ENCODE results near the gene DENND4C.
"Not testable (repeated sequence)": the region's sequence is repeated elsewhere in the genome, so short reads cannot be mapped to it uniquely, and the experiment has no call there.

Gene DENND4C

DNA sequence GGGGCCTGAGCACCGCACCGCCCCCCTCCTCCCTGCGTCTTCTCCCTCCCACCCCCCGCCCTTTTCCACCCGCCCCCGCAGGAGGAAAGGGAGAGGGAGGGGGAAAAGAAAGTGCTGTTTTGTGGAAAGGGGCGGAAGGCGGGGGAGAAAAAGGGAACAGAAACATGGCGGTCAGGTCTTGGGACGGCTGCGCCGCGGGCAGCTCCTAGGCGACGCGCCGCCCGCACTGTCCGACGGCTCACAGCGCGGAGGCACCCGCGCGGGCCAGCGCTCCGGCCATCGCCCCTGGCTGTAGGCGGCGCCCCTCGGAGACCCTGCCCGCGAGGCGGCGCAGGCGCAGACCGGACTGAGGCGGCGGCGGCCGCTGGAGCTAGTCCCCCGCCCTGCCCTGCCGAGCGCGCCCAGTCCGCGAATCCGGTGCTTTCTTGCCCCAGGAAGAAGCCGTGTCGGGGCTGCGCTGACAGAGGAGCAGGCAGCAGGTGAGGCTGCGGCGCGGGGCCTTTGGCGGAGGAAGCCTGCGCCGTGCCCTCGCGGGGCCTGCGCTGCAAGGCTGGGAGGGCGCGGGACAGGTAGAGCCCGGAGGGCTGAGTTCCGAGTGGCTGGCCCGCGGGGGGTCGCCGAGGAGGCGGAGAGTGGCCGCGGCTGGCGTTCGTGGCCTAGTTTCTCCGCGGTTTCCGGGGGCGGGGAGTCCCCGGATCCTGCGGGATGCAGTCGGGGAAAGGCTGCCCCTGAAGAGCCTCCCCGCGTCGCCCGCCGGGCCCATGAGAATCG is at the start of gene DENND4C:
TSS of gene DENND4C (plus strand) at position 339 of the 771 bp plus-strand sequence. CDS start 45,482 bp downstream, outside the sequence.
- DNase-seq (ENCODE audit: low read depth) = peak; percentile 63

DNA sequence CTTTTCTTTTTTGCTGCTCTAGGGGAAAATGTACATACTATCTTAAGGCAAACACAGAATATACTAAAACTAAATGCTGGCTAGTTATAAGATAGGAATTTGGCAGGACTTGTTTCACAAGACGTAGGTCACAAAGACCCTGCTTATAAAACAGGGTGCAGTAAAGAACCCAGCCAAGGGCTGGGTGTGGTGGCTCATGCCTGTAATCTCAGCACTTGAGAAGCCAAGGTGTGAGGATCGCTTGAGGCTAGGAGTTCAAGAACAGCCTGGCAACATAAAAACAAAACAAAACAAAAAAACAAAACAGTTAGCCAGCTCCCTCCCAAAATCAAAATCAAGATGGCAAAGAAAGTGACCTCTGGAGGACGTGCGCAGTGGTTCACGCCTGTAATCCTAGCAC is 49.5 kb upstream of the DENND4C start:
- no peak for DNase-seq (ENCODE audit: low read depth)

DNA sequence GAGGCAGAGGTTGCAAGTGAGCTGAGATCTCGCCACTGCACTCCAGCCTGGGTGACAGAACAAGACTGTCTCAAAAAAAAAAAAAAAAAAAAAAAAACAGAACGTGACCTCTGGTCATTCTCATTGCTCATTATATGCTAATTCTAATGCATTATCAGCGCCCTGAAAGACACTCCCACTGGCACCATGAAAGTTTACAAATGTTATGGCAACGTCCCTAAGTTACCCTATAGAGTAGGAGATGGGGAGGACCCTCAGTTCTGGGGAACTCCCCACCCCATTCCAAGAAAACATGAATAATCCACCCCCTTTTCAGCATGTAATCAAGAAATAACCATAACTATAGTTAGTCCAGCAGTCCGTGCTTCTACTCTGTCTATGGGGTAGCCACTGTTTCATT is 48.9 kb upstream of the DENND4C start:
- DNase-seq (ENCODE audit: low read depth) = no peak

DNA sequence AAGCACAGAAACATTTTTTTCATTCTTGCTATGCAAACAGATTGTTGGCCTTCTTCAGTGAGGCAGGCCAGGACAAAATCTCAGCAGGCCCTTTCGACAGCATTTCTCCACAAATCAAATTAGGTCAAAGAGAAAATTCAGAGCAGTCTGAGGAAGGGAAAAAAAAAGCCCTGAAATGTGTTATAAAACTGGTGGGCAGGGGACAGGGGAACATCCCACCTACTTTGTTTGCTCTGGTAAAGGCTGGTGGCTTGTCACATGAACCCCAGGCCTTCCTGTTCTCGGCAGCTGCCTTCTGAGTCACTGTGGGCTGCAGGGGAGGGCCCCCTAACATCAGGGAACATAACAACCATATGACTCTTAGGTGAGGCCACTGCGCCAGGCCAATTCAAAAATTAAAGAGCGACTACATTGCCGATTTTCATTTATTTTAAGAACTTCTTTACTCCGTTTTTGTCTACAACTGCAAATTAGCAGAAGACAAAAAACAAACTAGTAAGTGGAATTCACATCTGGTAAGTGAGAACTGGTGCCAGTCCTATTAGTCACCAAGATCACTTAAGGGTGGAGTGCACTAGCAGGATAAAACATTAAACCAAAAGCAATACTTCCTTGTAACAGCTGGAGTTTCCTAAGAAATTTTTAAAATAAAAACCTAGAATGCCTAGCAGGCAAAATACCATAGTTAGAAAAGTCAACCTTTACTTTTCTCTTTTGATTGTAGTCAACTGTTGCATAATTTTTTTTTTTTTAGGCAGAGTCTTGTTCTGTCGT is 46.2 kb upstream of the DENND4C start:
- peak; percentile 70 for DNase-seq (ENCODE audit: low read depth)

DNA sequence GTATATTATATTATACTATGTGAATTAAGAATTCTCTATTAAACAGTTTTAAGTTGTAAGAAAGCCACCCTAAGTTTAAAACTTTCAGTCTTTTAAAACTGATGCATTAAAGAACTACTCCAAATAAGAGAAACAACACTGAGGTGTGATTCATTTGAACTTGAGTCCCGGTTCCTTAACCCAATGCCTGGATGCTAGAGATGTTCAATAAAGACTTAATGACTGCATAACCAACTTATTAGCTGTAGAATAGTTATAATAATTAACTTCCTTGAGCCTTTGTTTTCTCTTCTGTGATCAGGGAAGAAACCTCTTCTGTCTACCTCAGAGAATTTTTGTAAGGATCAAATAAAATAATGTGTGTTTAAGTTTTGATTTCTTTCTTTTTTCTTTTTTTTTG is 45.3 kb upstream of the DENND4C start:
- DNase-seq (ENCODE audit: low read depth) = no peak

DNA sequence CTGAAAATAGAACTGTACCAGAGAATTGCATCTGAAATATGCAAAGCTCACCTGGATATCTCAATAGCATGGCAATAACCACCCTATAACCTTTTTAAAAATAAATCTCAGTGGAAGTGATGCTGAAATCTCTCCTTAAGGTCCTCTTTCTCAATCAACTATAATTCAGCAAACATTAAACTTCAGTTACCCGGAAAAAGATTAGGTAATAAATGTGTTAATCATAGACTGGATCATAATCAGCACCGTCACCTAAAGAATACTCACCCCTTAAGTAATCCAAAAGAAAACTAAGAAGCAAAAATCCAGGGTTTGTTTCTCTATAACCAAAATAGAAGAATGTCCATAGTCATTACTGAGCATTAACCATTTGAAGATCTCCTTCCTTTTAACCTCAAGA is 44.3 kb upstream of the DENND4C start:
- no peak for DNase-seq (ENCODE audit: low read depth)

DNA sequence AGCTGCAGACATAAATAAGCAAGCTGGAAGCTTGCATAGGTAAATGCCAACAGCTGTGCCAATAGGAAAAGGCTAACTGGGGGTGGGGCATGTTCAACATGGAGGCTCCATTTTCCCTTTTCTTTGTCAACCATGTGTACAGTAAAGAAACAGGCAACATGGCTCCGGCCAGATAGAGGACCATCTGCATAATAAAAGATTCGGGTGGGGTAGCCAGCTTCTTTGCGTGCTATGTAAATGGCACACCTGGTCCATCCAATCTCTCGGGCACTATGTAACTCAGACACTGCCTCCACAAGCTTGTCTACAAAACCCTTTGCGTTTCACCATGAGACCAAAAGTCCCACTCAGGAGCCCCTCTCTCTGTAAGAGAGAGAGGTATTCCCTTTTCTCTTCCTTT is 41.7 kb upstream of the DENND4C start:
- DNase-seq (ENCODE audit: low read depth) = no peak

DNA sequence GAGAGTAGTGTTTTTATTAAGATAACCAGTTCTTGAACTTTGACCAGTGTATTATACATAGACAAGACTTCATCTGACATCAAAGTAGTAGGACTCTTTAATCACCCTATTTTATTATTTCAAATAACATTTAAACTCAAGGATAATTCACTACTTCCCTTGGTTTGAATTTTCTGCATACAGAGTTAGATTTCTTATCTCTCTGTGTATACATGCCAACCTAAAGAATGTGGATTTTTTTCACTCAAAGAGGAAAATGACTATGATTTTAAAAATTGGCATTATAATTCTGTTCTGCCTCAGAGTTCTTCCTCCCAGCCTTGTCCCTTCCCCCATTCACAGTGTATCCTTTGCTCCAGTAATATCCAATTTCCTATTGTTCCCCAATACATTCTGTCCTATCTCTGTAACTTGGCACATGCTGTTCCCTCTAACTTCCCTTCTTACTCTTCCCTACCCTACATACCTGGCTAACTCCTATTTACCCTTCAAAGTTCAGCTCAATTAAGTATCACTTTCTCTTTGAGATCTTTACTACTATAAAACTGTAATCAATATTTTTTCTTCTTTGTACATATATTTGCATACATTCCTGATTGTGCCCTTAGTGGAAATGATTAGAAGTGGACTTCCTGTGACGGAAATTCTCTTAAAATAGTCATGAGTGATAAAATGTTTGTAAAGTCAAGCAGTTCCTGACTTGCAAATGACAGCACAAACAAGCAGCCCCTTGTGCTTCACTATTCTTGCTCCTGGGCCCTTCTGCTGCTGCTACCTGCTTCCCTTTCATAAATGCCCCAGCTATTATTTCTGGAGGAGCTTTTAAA is 38.1 kb upstream of the DENND4C start:
- DNase-seq (ENCODE audit: low read depth) = no peak

DNA sequence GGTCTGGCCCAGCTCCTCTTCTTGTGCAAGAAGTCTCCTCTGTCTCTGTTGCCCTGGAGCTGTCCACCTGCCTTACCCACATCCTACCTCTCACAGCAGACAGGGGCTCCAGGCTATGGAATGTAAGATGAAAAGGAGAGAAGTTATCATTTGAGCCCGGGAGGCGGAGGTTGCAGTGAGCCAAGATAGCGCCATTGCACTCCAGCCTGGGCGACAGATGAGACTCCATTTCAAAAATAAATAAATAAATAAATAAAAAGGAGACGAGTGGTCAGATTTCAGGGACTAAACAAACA is 37.5 kb upstream of the DENND4C start:
- DNase-seq (ENCODE audit: low read depth) = no peak

DNA sequence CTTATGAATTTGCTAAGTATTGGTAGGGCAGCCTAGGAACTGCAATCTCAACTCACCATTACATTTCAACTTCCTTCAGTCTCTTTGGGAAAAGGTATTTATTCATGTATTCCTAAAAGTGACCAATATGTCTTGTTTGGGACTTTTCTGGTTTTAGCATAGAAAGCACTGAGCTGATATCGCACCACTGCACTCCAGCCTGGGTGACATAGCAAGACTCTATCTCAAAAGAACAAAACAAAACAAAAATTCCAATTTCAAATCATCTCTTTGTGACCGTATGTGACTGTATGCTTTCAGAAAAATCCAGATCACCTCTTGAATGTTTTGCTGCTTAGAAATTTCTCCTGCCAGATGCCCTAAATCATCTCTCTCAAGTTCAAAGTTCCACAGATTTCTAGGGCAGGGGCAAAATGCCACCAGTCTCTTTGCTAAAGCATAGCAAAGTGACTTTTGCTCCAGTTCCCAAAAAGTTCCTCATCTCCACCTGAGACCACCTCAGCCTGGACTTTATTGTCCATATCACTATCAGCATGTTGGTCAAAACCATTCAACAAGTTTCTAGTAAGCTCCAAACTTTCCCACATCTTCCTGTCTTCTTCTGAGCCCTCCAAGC is 37.0 kb upstream of the DENND4C start:
- not testable (repeated sequence) for DNase-seq (ENCODE audit: low read depth)

DNA sequence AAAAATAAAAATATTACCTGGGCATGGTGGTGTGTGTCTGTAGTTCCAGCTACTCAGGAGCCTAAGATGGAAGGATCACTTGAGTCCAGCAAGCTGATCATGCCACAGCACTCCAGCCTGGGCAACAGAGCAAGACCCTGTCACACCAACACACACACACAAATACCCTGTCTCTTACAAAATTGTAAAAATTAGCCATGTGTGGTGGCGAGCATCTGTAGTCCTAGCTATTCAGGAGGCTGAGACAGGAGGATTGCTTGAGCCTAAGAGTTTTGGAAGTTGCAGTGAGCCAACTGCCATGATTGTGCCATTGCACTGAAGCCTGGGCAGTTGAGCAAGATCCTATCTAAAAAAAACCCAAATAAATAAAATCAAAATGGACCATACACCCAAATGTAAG is 32.1 kb upstream of the DENND4C start:
- no peak for DNase-seq (ENCODE audit: low read depth)

DNA sequence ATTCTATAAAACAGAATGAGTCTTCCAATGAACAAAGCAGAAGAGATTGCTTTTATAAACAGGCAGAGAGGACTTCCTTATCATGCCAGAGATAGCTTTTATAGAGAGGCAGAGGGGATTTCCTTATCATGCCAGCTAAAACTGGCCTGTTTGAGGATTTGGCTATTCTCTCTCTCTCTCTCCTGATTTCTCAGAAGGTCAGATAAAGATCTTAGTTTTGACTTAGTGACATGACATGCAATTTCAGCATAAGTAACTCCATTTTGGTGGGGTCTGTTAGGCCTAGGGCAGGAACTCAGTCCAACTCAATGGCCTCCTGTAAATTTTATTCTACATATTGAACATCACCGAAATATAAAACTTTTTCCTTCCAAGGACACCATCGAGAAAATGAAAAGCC is 31.5 kb upstream of the DENND4C start:
- no peak for DNase-seq (ENCODE audit: low read depth)

DNA sequence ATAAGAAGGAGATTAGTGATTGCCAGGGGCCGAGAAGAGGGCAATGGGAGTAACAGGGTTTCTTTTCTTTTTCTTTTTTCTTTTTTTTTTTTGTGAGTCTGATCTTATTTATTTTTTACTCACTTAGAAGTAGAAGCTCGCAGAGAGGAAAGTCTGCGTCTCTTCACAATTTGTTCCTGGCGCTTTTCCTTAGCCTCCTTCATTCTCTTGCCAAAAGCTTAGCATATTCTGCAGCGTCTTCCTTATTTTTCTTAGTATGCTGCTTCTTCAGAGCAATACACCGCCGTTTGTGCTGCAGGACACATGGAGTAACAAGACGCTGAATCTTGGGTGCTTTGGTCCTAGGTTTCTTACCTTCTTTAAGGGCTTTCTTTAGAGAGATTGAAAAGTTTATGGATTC is 30.3 kb upstream of the DENND4C start:
- DNase-seq (ENCODE audit: low read depth) = no peak

DNA sequence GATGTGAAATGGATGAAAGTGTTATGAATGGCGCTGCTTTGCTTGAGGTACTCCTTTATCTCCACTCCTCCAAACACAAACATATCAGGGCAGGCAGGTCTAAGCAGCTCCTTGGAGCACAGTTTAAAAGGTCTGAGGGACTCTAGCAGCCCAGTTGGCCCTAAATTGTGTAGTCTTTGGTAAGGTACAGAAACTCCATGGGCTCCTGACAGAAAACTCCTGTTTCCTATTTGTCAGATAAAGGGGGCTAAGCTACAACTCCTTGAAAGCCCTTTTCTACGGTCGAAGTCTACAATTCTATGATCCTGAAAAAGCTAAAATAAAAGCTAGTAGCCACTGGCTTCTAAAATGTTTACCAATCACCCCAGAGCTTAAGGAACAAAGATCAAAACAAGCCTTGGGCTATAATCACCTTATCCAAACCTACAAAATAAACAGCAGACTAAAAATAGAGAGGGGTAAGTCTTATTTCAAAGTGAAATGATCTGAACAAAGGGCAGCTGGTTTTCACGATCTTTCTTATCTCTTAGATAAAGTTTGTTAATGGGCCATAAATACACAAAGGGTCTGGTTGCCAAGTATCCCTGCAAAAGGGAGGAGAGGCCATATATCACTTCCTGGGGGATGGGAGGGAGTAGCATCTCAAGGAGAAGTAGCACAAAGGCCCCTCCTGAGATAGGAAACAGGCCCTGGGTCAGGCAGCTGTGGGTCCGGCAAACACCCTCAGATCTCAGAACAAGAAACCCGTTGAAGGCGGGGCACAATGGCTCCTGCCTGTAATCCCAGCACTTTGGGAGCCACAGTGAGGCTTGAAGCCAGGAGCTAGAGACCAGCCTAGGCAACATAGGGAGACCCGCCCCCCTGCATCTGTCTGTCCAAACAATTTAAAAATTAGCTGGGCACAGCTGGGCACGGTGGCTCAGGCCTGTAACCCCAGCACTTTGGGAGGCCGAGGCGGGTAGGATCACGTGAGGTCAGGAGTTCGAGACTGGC is 28.3 kb upstream of the DENND4C start:
- no peak for DNase-seq (ENCODE audit: low read depth)

DNA sequence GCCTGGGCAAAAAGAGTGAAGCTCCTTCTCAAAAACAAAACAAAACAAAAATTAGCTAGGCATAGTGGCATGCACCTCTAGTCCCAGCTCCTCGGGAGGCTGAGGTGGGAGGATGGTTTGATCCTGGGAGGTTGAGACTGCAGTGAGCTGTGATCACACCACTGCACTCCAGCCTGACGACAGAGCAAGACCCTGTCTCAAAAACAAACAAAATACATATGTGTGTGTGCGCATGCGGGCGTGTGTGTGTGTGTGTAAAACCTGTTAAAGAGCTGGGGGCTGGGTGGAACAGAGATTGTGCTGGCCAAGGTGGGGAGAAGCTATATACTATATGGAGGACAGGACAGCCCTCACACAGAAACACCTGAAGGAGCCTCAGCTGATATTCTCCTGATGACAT is 27.4 kb upstream of the DENND4C start:
- DNase-seq (ENCODE audit: low read depth) = no peak

DNA sequence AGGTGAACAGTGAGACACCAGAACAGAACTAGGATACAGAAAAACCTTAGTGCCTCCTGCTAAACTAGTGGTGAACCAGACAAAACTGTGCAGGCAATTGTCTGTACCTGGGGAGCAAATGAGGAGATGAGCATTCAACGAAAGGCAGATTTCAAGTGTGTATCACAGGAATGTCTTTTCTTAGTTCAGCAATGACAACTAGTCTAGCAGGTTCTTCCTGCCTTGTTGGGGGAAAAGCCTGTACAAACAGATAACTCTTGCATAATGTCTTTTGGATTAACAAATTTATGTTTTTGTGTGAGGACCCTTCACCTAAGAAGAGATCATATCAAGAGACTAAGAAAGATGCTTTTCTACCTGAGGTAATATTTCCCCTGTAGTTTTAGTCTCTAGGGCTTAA is 21.8 kb upstream of the DENND4C start:
- no peak for DNase-seq (ENCODE audit: low read depth)

DNA sequence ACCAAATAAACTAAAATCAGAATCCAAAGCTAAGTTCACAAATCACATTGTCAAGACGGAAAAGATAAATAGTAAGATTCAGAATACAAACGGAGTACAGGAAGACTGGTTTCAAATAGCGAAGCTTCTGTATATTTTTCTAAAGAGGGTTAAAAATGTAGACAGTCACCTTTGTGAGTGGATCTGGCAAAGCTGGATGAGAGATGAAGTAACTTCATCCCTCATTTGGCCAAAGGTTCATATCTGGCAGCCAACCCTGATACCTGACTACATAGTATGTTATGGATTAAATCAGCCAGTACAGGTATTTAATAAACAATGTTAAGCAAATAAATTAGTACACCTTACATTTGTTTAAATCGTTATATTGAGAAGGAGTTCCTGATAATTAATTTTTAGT is 21.3 kb upstream of the DENND4C start:
- DNase-seq (ENCODE audit: low read depth) = no peak

DNA sequence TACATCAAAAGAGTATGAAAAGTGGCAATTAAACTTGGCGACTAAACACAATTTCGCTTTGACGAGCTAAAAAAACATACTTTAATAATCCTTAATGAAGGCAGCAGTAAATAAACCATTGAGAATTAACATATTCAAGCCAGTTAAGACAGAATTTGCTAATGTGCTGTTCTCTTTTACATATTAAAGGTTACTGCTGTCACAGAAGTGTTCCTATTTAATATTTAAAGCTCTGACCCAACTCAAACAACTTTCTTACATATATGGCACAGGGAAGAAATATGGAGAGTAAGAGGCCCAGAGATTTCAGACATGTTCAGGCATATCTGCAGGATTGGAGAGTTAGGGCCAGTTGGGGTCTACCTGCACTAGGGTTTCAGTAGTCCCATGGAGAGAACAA is 16.7 kb upstream of the DENND4C start:
- DNase-seq (ENCODE audit: low read depth) = no peak

DNA sequence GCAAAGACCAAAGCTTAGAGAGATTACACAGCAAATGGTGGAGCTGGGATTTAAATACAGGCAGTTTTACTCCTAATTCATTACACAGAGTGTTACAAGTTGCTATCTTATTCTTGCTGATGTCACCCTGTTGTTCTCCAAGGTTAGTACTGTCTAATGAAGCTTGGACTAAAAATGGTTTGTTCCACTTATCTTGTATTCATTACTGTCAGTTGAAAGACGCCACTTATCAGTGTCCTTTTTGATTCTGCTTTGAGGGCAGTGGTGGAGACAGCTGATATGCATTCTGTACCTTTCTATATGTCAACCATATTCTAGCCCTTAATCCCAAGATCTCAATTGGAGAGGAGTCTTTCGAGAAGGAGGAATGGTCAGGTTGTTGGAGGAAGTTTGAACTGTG is 14.0 kb upstream of the DENND4C start:
- DNase-seq (ENCODE audit: low read depth) = no peak

DNA sequence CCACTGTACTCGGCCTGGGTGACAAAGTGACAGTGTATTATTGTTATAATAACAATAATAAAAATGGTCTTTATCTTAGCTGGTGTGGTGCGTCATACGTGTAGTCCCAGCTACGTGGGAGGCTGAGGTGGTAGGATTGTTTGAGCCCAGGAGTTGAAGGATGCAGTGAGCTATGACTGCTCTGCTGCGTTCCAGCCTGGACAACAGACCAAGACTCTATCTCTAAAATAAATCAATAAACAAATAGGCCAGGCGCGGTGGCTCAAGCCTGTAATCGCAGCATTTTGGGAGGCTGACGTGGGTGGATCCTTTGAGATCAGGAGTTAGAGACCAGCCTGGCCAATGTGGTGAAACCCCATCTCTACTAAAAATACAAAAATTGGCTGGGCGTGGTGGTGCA is 9.2 kb upstream of the DENND4C start:
- DNase-seq (ENCODE audit: low read depth) = no peak

DNA sequence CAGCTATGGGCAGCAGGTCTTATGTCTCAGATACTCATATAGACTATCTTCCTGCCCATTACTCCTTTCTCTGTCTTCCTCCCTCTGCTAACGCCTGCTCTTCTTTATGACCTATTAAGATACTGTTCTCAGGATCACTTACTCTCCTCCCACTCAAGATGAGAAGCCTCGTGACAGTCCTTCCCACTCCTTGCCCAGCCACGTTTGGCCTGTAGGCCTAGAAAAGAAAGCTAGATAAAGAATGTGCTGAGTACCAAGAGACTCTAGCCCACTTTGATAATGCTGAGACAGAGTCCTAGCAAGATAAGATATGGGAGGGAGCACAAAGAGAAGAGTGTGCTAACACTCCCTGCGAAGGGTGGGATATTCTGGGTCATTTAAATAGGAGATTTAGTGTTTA is 6.8 kb upstream of the DENND4C start:
- DNase-seq (ENCODE audit: low read depth) = no peak

Data from activated T-cell treated with anti-CD3 and anti-CD28 coated beads for 24 hours (primary cell).